ENCODE results near the gene PADI6. TPM values are rescaled to one million over a fixed set of nuclear protein-coding genes. Genes with fewer than 3 reads are reported as not detected.

PADI6 gene
- total and polyA plus RNA-seq, 9 of the 15 experiments (the other 6 are each of a cell fraction or from before 2014, with no cell fraction given) = not detected

DNA sequence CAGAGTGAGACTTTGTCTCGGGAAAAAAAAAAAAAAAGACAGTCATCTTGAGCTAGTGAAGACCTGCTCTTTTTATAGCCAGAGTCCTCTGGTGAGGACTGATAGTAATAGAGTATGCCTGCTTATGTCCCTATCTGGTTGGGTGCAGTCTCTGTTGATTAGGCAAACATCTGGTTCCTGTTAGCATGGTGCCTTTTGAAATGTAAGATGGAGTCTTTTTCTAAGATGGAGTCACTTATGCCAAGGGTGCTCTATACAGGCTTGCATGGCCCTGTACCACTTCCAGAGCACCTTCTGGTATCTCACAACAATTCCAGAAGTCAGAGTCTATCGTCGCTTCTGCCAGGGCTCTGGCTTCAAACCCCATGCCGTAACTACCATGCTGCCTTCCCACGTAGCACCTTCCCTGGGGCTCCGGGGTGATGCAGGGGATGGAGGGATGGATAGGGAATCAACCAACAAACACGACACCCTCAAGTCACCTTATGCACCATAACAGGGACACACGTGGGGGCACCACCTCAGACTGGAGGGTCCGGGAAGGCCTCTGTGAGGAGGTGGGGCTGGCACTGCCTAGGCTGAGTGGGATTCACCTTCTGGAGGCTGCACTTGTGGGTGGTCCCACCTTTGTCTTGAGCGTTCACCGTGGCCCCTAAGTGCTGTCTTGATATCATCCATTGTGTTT lies 11.6 kb upstream of the PADI6 start (continued):
- no peak for TF ChIP-seq FOS (IDR thresholded peaks at IDR 0.05; ENCODE audit: extremely low read depth, insufficient read length)
- TF ChIP-seq ZNF239 (CRISPR knock-in tag; IDR thresholded peaks at IDR 0.05) = peak; percentile 94
- TF ChIP-seq BMI1 (IDR thresholded peaks at IDR 0.05; ENCODE audit: low read length) = no peak
- no peak for TF ChIP-seq ZNF24 (IDR thresholded peaks at IDR 0.05)
- TF ChIP-seq GATAD2B (IDR thresholded peaks at IDR 0.05; ENCODE audit: borderline replicate concordance) = no peak
- TF ChIP-seq TOE1 (IDR thresholded peaks at IDR 0.05; ENCODE audit: borderline replicate concordance) = no peak
- TF ChIP-seq TOE1 (CRISPR knock-in tag; IDR thresholded peaks at IDR 0.05; ENCODE audit: borderline replicate concordance, low read depth) = no peak
- peak; percentile 99 for TF ChIP-seq GATAD2A (IDR thresholded peaks at IDR 0.05)
- TF ChIP-seq CREB1 (IDR thresholded peaks at IDR 0.05) = no peak
- no peak for TF ChIP-seq CREB1 (CRISPR knock-in tag; IDR thresholded peaks at IDR 0.05)
- no peak for TF ChIP-seq ETV6 (IDR thresholded peaks at IDR 0.05; ENCODE audit: borderline replicate concordance in 1 of 2, low read depth in 2 of 2, low read length in 1 of 2)
- no peak for TF ChIP-seq ETV6 (CRISPR knock-in tag; IDR thresholded peaks at IDR 0.05; ENCODE audit: borderline replicate concordance)
- TF ChIP-seq MYC (IDR thresholded peaks at IDR 0.05; ENCODE audit: low read depth, low read length) = no peak
- TF ChIP-seq MYC (CRISPR knock-in tag; IDR thresholded peaks at IDR 0.05; ENCODE audit: borderline replicate concordance, low read depth) = no peak
- TF ChIP-seq EP400 (IDR thresholded peaks at IDR 0.05) = no peak
- TF ChIP-seq NELFE (IDR thresholded peaks at IDR 0.05; ENCODE audit: insufficient read depth, insufficient read length) = no peak
- peak; percentile 98 for TF ChIP-seq ZNF445 (CRISPR knock-in tag; IDR thresholded peaks at IDR 0.05; ENCODE audit: low read depth)
- TF ChIP-seq NCOA6 (IDR thresholded peaks at IDR 0.05) = no peak
- TF ChIP-seq, protein P1, sequence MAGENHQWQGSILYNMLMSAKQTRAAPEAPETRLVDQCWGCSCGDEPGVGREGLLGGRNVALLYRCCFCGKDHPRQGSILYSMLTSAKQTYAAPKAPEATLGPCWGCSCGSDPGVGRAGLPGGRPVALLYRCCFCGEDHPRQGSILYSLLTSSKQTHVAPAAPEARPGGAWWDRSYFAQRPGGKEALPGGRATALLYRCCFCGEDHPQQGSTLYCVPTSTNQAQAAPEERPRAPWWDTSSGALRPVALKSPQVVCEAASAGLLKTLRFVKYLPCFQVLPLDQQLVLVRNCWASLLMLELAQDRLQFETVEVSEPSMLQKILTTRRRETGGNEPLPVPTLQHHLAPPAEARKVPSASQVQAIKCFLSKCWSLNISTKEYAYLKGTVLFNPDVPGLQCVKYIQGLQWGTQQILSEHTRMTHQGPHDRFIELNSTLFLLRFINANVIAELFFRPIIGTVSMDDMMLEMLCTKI (IDR thresholded peaks at IDR 0.05; ENCODE audit: partially characterized antibody) = no peak
- no peak for TF ChIP-seq POLR3G (IDR thresholded peaks at IDR 0.05; ENCODE audit: extremely low read depth, insufficient read length, insufficient replicate concordance)
- no peak for TF ChIP-seq HMGXB4 (CRISPR knock-in tag; IDR thresholded peaks at IDR 0.05)
- TF ChIP-seq HNRNPL (IDR thresholded peaks at IDR 0.05; ENCODE audit: low read depth, low read length) = no peak
- TF ChIP-seq ZNF197 (CRISPR knock-in tag; IDR thresholded peaks at IDR 0.05; ENCODE audit: low read depth) = peak; percentile 99
- peak; percentile 97 for TF ChIP-seq ZNF586 (CRISPR knock-in tag; conservative IDR thresholded peaks at IDR 0.05)
- no peak for TF ChIP-seq PHB (CRISPR knock-in tag; IDR thresholded peaks at IDR 0.05)
- TF ChIP-seq HIVEP1 (CRISPR knock-in tag; IDR thresholded peaks at IDR 0.05) = peak; percentile 94
- no peak for TF ChIP-seq ZSCAN29 (IDR thresholded peaks at IDR 0.05)
- no peak for TF ChIP-seq ZNF778 (CRISPR knock-in tag; IDR thresholded peaks at IDR 0.05)
- TF ChIP-seq, protein P2, sequence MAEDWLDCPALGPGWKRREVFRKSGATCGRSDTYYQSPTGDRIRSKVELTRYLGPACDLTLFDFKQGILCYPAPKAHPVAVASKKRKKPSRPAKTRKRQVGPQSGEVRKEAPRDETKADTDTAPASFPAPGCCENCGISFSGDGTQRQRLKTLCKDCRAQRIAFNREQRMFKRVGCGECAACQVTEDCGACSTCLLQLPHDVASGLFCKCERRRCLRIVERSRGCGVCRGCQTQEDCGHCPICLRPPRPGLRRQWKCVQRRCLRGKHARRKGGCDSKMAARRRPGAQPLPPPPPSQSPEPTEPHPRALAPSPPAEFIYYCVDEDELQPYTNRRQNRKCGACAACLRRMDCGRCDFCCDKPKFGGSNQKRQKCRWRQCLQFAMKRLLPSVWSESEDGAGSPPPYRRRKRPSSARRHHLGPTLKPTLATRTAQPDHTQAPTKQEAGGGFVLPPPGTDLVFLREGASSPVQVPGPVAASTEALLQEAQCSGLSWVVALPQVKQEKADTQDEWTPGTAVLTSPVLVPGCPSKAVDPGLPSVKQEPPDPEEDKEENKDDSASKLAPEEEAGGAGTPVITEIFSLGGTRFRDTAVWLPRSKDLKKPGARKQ (CRISPR knock-in tag; IDR thresholded peaks at IDR 0.05) = peak; percentile 97; the same call in 1 of the 2 replicates
